Endothelial cell of umbilical vein (primary cell): ENCODE results near the gene ZFR. TPM values are rescaled to one million over a fixed set of nuclear protein-coding genes. Genes with fewer than 3 reads are reported as not detected.

Experiments
- BruUV-seq: library from RNA; stranded (reverse); fragments of 400-500 nt; replicated peaks from 2 replicates; lab custom pipeline; 2021; lab: Mats Ljungman, UMichigan
- CTCF ChIA-PET: fragments of 300-600, 350-600 bp; sonication (Branson Sonifier 250); formaldehyde crosslinking; loops from one replicate; lab custom pipeline; 2021; ENCODE audit warnings: antibody characterized with exemption, inconsistent platforms; lab: Charles Lee
- POLR2A ChIA-PET: fragments of 300-600, 350-600 bp; sonication (Branson Sonifier 250); formaldehyde crosslinking; loops from one replicate; lab custom pipeline; 2021; ENCODE audit warnings: antibody characterized with exemption, inconsistent platforms; lab: Charles Lee
- DNase-seq: peaks from one replicate; pipeline ENCODE4 v3.0.0-alpha.2; 2011; ENCODE audit warnings: low read depth, low spot score
- FAIRE-seq: peaks from 2 replicates; lab custom pipeline; 2011; peaks lifted over from hg19 to GRCh38; lab: Jason Lieb, UNC
- H2AFZ ChIP-seq: 2 replicates; pipeline ENCODE4 v1.6.0; 2012; ENCODE audit warnings: low read depth, low read length, control low read depth, inconsistent platforms
- H3K27ac ChIP-seq: 2 replicates; pipeline ENCODE4 v1.5.1; 2011; ENCODE audit warnings: low read depth, mild to moderate bottlenecking, control low read depth, low read length, moderate library complexity; ENCODE audit not compliant: insufficient read depth
- H3K27me3 ChIP-seq, 2 experiments: 2 replicates each; pipeline versions ENCODE4 v1.6.0 to v1.6.1; 2011; ENCODE audit warnings: low read length in 2 of 2, mixed read lengths in 1 of 2; ENCODE audit not compliant: control insufficient read depth in 2 of 2, insufficient read depth in 2 of 2
- H3K36me3 ChIP-seq, 2 experiments: 2 replicates in 1 of 2; 3 replicates in 1 of 2; pipeline ENCODE4 v1.5.1; 2011; ENCODE audit warnings: low read length in 2 of 2, mild to moderate bottlenecking in 1 of 2, moderate library complexity in 1 of 2; ENCODE audit not compliant: control insufficient read depth in 2 of 2, insufficient read depth in 2 of 2; ENCODE audit errors: extremely low read depth in 1 of 2
- H3K4me1 ChIP-seq: 3 replicates; pipeline ENCODE4 v1.5.1; 2011; ENCODE audit warnings: mild to moderate bottlenecking, low read length; ENCODE audit not compliant: control insufficient read depth, insufficient read depth; ENCODE audit errors: extremely low read depth
- H3K4me2 ChIP-seq: 2 replicates; pipeline ENCODE4 v1.6.1; 2011; ENCODE audit warnings: low read length, control low read depth, mixed read lengths; ENCODE audit not compliant: insufficient read depth
- H3K4me3 ChIP-seq, 3 experiments: fragments of 200-600 bp in 1 of 3; sonication (generic), shearing (Covaris generic) in 1 of 3; replicated peaks in 1 of 3; 2 replicates each; pipeline ENCODE4 v1.5.1; 2011 to 2016; ENCODE audit warnings: control low read depth in 3 of 3, low read length in 3 of 3, mild to moderate bottlenecking in 2 of 3, inconsistent platforms in 1 of 3, low read depth in 1 of 3, moderate library complexity in 1 of 3; ENCODE audit not compliant: insufficient read depth in 1 of 3
- H3K79me2 ChIP-seq: 2 replicates; pipeline ENCODE4 v1.6.0; 2012; ENCODE audit warnings: low read length, inconsistent platforms; ENCODE audit not compliant: control insufficient read depth, insufficient read depth
- H3K9ac ChIP-seq: replicated peaks from 2 replicates; pipeline ENCODE3; 2011; ENCODE audit warnings: low read length, control low read depth; ENCODE audit not compliant: insufficient read depth; ENCODE audit errors: extremely low read depth
- H3K9me1 ChIP-seq: replicated peaks from 3 replicates; pipeline ENCODE4 v1.6.0; 2011; ENCODE audit warnings: mild to moderate bottlenecking, low read length; ENCODE audit not compliant: control insufficient read depth, insufficient read depth; ENCODE audit errors: extremely low read depth
- H3K9me3 ChIP-seq: replicated peaks from 2 replicates; pipeline ENCODE4 v1.5.1; 2012; ENCODE audit warnings: low read length, inconsistent platforms; ENCODE audit not compliant: control insufficient read depth, insufficient read depth
- H4K20me1 ChIP-seq: replicated peaks from 2 replicates; pipeline ENCODE3; 2011; ENCODE audit warnings: mild to moderate bottlenecking, low read length; ENCODE audit not compliant: control insufficient read depth, insufficient read depth; ENCODE audit errors: extremely low read depth
- EZH2 ChIP-seq: IDR thresholded peaks from 2 replicates; pipeline ENCODE4 v1.6.1; 2012; ENCODE audit warnings: borderline replicate concordance, low read depth, mild to moderate bottlenecking, moderate library complexity, low read length, inconsistent platforms; ENCODE audit not compliant: severe bottlenecking
- MYC ChIP-seq: IDR thresholded peaks from one replicate; pipeline ENCODE4 v1.6.1; 2011; ENCODE audit warnings: mild to moderate bottlenecking, low read depth, low read length
- POLR2AphosphoS5 ChIP-seq: IDR thresholded peaks from 2 replicates; pipeline ENCODE4 v1.6.1; 2012; ENCODE audit warnings: low read depth, mild to moderate bottlenecking, control low read depth, low read length, moderate library complexity; ENCODE audit not compliant: insufficient read depth
- dilution Hi-C: fragments of 300-500 bp; cut with MboI; formaldehyde crosslinking; loops from one replicate; pipeline ENCODE4 v1.15.0; 2019; ENCODE audit warnings: low sequenced_read_pairs; ENCODE audit not compliant: extremely low pct_ligation_motif_present
- intact Hi-C: fragments of 100-400 bp; cut with micrococcal nuclease; formaldehyde crosslinking; loops from one replicate; pipeline ENCODE4 v1.10.0; 2022
- polyA plus RNA-seq, 4 experiments: library from polyadenylated mRNA; depleted of rRNA in 3 of 4; stranded (reverse) in 3 of 4; unstranded in 1 of 4; fragments of >200 nt; gene quantifications; 2 replicates each; pipeline versions ENCODE4 v1.2.1 to v1.2.3, GENCODE V29; 2011 to 2012; ENCODE audit warnings: missing spikeins in 1 of 4
- total RNA-seq: library from RNA; stranded (reverse); gene quantifications from 2 replicates; pipeline ENCODE4 v1.2.3, GENCODE V29; 2021
- TF ChIP-seq, protein P1 (sequence below): IDR thresholded peaks from 2 replicates; pipeline ENCODE4 v1.6.1; 2011; ENCODE audit not compliant: insufficient read depth, insufficient read length
- TF ChIP-seq, protein P2 (sequence below), 2 donors: IDR thresholded peaks; 1 replicate in 1 of 2; 2 replicates in 1 of 2; pipeline ENCODE4 v1.5.1; 2011; ENCODE audit warnings: low read length in 2 of 2, mild to moderate bottlenecking in 2 of 2, moderate library complexity in 2 of 2, control low read depth in 1 of 2, inconsistent platforms in 1 of 2, low read depth in 1 of 2; ENCODE audit not compliant: insufficient read depth in 1 of 2; ENCODE audit errors: extremely low read depth in 1 of 2

ZFR gene
- total and polyA plus RNA-seq, 2 donors (not counting 3 experiments of a cell fraction or from before 2014, with no cell fraction given), result 60.1 to 79.4 TPM

DNA sequence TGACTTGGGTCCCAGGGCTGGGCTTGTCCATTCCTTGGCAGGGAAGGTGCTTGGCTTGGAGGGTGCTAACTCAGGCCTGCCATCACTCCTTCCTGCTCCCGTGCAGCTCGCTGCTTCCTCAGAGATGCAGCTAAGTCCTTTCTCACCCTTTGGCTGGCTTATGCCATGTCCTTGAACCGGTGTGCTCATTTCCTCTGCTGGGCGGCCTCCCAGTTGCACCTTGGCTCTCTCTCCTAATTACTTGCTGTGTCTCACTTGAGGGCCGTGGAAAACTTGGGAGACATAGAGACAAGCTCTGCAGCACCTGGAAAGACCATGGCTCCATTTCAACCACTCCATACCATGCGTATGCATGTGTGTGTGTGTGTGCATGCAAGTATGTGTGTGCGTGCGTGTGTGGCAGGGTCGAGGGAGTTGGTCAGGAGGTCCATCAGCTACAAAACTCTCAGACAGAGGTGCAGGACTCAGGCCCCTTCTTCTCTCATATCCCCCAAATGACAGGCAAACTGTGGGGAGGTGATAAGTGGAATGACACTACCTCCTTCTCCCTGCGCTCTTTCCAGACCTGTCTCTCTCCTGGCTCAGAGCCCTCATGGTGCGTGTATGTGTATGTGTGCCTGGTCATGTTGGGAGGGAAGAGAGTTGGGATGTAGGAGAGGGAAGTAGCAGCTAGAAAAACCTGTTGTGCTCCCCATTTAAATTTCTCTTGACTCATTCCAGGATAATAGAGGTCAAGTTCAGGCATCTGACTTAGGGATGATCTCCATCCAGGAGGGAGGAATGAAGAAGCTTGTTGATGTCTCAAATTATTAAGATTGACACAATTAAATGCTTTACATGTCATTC is 114.2 kb downstream of the ZFR start:
- Histone ChIP-seq H3K4me2 (no peak overlapping the region), H2AFZ (no peak overlapping the region), H3K36me3 (no peaks in the 10 kb centered on the region), H4K20me1 (no peaks in the 10 kb centered on the region), H3K27me3 (no peaks in the 10 kb centered on the region), H3K79me2 (no peaks in the 10 kb centered on the region), H3K9ac (no peak overlapping the region), H3K9me1 (no peaks in the 10 kb centered on the region), H3K4me1 (no peaks in the 10 kb centered on the region), H3K9me3 (no peaks in the 10 kb centered on the region), H3K27ac (no peak overlapping the region), H3K4me3 (no peak overlapping the region)
- DNase-seq, result no peak
- POLR2A ChIA-PET, result no interaction called here
- no peak for TF ChIP-seq EZH2
- TF ChIP-seq MYC, result no peak
- TF ChIP-seq, protein P1, sequence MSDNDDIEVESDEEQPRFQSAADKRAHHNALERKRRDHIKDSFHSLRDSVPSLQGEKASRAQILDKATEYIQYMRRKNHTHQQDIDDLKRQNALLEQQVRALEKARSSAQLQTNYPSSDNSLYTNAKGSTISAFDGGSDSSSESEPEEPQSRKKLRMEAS, result no peak
- no peak for TF ChIP-seq POLR2AphosphoS5
- no TSS peak for BruUV-seq
- CTCF ChIA-PET, result interaction anchor here (0.7 to 5.5 kb wide), 35 partner anchors 9 to 504 kb away, joined by 3 to 325 read pairs (median 5); partner anchors contain the start of gene GOLPH3
- dilution Hi-C loops (no loop called here), intact Hi-C loops (no loop called here)
- no peak for FAIRE-seq

DNA sequence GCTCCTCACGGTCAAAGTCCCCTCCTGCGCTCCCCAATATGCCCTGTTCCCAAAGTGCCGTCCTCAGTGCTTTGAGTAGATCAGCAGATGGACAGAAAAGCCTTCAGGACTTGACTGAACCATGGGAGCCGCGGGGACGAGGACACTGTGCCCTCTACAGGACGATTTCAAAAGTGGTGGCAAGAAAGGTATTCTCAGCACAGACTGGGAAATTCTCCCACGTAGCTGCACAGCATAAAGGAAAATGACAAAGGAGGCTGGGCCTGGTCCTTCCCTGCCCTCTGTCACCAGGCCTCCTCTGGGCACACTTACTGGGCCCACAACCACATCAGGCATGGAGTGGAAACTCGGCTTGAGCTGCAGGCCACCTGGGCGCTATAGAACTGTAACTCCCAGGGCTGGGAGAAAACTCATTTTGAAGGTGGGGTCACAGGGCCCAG is 115.1 kb downstream of the ZFR start:
- ChIA-PET POLR2A (interaction anchor here (1.0 kb wide), 1 partner anchor 97 kb away, joined by 3 read pairs; no protein-coding TSS in a partner anchor), CTCF (interaction anchor here (0.6 to 5.5 kb wide), 44 partner anchors 8 to 503 kb away, joined by 3 to 325 read pairs (median 4); partner anchors contain the start of gene GOLPH3)
- H3K27ac ChIP-seq, result no peak overlapping the region
- DNase-seq, result peak; percentile 80
- TF ChIP-seq, protein P2, sequence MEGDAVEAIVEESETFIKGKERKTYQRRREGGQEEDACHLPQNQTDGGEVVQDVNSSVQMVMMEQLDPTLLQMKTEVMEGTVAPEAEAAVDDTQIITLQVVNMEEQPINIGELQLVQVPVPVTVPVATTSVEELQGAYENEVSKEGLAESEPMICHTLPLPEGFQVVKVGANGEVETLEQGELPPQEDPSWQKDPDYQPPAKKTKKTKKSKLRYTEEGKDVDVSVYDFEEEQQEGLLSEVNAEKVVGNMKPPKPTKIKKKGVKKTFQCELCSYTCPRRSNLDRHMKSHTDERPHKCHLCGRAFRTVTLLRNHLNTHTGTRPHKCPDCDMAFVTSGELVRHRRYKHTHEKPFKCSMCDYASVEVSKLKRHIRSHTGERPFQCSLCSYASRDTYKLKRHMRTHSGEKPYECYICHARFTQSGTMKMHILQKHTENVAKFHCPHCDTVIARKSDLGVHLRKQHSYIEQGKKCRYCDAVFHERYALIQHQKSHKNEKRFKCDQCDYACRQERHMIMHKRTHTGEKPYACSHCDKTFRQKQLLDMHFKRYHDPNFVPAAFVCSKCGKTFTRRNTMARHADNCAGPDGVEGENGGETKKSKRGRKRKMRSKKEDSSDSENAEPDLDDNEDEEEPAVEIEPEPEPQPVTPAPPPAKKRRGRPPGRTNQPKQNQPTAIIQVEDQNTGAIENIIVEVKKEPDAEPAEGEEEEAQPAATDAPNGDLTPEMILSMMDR (IDR thresholded peaks at IDR 0.05; ENCODE audit: extremely low read depth in 1 of 2, insufficient read depth in 1 of 2, low read depth in 1 of 2, low read length in 2 of 2), result peak; percentile 60 to 80
- no peak for TF ChIP-seq EZH2
- H3K4me1 ChIP-seq, result no peaks in the 10 kb centered on the region
- no peak overlapping the region for H3K9ac ChIP-seq
- H2AFZ ChIP-seq, result peak overlapping the region; percentile 6
- no peaks in the 10 kb centered on the region for H3K9me1 ChIP-seq
- H3K27me3 ChIP-seq, result no peaks in the 10 kb centered on the region
- no peaks in the 10 kb centered on the region for H3K9me3 ChIP-seq
- BruUV-seq, result no TSS peak
- H3K79me2 ChIP-seq, result no peaks in the 10 kb centered on the region
- FAIRE-seq, result peak; percentile 91
- intact Hi-C loops (loop anchor here (1.0 to 2.0 kb wide), 6 partner anchors 55 to 504 kb away; partner anchors contain the start of gene GOLPH3), dilution Hi-C loops (no loop called here)
- no peak overlapping the region for H3K4me2 ChIP-seq
- H3K4me3 ChIP-seq, result no peak overlapping the region
- no peaks in the 10 kb centered on the region for H3K36me3 ChIP-seq
- no peaks in the 10 kb centered on the region for H4K20me1 ChIP-seq
